T-helper 1 cell (primary cell): ENCODE data around the gene PRM3.
A peak's percentile ranks its signal among the peaks of the same experiment; 100 is the strongest.

Source experiments
- DNase-seq, 5 donors: peaks; one replicate each; pipeline ENCODE4 v3.0.0-alpha.2; 2012 to 2020

PRM3 gene

DNA sequence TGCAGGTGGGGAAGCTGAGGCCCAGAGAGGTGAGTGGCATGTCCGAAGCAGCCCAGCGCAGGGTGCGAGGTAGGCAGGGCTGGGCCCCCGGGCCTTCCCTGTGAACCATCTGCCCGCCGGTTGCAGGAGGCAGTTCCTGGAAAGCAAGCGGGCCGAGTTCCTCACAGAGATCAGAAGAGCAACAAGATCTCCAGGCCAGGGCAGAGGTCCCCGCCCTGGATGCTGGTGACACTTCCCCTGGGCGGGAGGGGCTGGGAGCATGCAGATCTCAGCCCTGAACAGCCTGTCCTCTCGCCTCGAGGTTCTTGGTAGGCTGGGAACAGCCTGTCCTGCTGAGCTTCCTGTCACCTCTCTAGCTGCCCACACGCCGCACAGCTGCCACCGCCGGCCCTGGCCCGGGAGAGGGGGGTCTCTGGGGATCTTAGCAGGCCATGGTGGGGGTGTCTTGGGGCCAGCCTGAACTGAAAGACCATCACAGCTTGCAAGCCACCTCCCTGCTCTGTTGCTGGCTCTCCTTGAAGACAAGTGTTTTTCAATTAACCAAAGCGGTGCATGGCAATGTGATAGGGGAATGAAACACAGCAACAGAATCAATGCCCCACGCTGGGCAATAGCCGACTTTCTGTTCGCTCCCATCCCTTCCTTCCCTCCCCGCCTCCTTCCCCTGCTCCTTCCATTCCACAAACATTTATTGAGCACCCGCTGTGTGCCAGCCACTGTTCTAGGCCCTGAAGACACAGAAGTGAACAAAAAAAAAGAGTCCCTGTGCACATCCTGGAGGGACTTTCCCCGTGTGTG is 49.1 kb downstream of the PRM3 start:
- peak; percentile 32 to 93 (median 44) for DNase-seq
